Measurements from ENCODE around the gene TCHH.
"Not testable (repeated sequence)": the region's sequence is repeated elsewhere in the genome, so short reads cannot be mapped to it uniquely, and the experiment has no call there.

Gene TCHH

DNA sequence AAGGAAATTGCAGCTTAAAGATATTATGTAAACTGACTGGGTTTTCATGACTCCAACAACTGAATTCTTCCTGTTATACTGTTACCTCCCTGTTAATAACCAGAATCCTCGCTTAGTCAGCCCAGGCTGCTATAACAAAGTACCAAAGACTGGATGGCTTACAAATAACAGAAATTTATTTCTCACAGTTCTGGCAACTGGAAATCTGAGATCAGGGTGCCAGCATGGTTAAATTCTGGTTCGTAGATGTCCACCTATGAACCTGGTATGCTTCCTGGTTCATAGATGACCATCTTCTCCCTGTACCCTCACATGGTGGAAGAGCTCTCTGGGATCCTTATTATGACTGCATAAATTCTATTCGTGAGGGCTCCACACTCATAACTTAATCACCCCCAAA, 18.3 kb downstream of the TCHH start (continued):
- TF ChIP-seq, protein P1, sequence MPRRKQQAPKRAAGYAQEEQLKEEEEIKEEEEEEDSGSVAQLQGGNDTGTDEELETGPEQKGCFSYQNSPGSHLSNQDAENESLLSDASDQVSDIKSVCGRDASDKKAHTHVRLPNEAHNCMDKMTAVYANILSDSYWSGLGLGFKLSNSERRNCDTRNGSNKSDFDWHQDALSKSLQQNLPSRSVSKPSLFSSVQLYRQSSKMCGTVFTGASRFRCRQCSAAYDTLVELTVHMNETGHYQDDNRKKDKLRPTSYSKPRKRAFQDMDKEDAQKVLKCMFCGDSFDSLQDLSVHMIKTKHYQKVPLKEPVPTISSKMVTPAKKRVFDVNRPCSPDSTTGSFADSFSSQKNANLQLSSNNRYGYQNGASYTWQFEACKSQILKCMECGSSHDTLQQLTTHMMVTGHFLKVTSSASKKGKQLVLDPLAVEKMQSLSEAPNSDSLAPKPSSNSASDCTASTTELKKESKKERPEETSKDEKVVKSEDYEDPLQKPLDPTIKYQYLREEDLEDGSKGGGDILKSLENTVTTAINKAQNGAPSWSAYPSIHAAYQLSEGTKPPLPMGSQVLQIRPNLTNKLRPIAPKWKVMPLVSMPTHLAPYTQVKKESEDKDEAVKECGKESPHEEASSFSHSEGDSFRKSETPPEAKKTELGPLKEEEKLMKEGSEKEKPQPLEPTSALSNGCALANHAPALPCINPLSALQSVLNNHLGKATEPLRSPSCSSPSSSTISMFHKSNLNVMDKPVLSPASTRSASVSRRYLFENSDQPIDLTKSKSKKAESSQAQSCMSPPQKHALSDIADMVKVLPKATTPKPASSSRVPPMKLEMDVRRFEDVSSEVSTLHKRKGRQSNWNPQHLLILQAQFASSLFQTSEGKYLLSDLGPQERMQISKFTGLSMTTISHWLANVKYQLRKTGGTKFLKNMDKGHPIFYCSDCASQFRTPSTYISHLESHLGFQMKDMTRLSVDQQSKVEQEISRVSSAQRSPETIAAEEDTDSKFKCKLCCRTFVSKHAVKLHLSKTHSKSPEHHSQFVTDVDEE (CRISPR knock-in tag; IDR thresholded peaks at IDR 0.05) = no peak
- TF ChIP-seq GLIS3 (CRISPR knock-in tag; IDR thresholded peaks at IDR 0.05) = no peak
- TF ChIP-seq ZFP30 (CRISPR knock-in tag; IDR thresholded peaks at IDR 0.05) = no peak
- TF ChIP-seq ESRRG (CRISPR knock-in tag; IDR thresholded peaks at IDR 0.05) = no peak
- no peak for TF ChIP-seq ARNTL (CRISPR knock-in tag; IDR thresholded peaks at IDR 0.05; ENCODE audit: borderline replicate concordance, low read depth)
- no peak for TF ChIP-seq RARB (CRISPR knock-in tag; IDR thresholded peaks at IDR 0.05)
- no peak for TF ChIP-seq ZC3H10 (CRISPR knock-in tag; IDR thresholded peaks at IDR 0.05)

DNA sequence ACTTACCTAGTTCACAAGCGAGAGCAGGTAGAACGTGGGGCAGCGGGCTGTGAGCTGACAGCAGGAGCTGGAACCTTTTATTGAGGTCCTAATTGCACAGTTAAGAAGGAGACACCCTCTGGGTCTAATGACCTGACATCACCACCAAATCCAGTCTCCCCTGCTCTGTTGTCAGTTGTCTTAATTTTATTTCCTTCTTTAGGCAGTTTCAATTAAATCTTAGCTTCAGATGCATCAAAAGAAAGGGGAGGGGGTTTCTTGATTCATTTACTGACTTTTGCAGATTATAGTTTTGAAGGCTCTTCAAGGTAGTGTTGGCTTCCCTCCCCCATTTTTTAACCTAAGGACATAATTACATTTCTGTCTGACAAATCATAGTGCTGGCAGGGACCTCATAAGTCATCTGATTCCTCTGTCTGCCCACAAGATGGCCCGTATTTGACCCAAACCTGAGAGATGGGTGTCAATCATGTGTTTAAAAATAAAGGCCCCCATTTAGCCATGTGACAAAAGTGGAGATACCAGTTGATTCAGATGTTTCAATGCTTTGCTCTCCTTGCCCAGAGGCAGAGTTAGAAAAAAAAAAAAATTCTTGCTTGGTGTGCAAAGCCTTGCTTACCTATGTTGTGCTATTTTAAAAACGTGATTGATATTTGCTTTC, 26.1 kb downstream of the TCHH start, which contains the start of gene TCHHL1:
TSS of gene TCHHL1 (minus strand) at position 51 of the 661 bp plus-strand sequence. CDS start 921 bp downstream, outside the sequence.
- TF ChIP-seq SNAI2 (CRISPR knock-in tag; IDR thresholded peaks at IDR 0.05) (no peak), ZFP30 (CRISPR knock-in tag; IDR thresholded peaks at IDR 0.05) (no peak), ZFP3 (CRISPR knock-in tag; IDR thresholded peaks at IDR 0.05) (no peak), ZNF565 (CRISPR knock-in tag; conservative IDR thresholded peaks at IDR 0.05; ENCODE audit: low read depth) (no peak), GLIS3 (CRISPR knock-in tag; IDR thresholded peaks at IDR 0.05) (no peak), TCF4 (CRISPR knock-in tag; IDR thresholded peaks at IDR 0.05; ENCODE audit: borderline replicate concordance) (no peak)
- TF ChIP-seq, protein P2, sequence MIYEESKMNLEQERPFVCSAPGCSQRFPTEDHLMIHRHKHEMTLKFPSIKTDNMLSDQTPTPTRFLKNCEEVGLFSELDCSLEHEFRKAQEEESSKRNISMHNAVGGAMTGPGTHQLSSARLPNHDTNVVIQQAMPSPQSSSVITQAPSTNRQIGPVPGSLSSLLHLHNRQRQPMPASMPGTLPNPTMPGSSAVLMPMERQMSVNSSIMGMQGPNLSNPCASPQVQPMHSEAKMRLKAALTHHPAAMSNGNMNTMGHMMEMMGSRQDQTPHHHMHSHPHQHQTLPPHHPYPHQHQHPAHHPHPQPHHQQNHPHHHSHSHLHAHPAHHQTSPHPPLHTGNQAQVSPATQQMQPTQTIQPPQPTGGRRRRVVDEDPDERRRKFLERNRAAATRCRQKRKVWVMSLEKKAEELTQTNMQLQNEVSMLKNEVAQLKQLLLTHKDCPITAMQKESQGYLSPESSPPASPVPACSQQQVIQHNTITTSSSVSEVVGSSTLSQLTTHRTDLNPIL (CRISPR knock-in tag; IDR thresholded peaks at IDR 0.05; ENCODE audit: low read depth) = no peak
- ATAC-seq = no peak

DNA sequence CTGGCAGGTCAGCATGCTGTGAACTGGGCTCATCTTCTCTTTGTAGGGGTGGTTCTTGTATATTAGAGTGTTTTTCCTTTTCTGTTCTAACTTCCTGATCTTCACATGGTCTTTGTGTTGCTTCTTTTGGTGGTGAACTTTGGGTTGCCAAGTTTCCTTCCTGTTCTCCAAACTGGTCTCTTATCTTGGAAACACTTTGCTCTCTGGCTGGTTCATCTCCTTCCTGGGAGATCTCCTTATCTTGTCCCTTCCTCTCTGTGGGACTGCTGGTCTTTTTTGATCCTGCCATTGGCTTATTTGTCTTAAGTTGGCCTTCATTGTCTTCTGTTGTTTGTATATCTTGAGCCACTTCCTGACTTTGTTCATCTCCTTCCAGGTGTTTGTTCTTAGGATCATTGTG, 28.5 kb downstream of the TCHH start:
- TF ChIP-seq ZNF8 (CRISPR knock-in tag; IDR thresholded peaks at IDR 0.05) (no peak), ZFP3 (CRISPR knock-in tag; IDR thresholded peaks at IDR 0.05) (no peak), OSR1 (CRISPR knock-in tag; IDR thresholded peaks at IDR 0.05) (no peak), ARNTL (CRISPR knock-in tag; IDR thresholded peaks at IDR 0.05; ENCODE audit: borderline replicate concordance, low read depth) (no peak)
- TF ChIP-seq, protein P3, sequence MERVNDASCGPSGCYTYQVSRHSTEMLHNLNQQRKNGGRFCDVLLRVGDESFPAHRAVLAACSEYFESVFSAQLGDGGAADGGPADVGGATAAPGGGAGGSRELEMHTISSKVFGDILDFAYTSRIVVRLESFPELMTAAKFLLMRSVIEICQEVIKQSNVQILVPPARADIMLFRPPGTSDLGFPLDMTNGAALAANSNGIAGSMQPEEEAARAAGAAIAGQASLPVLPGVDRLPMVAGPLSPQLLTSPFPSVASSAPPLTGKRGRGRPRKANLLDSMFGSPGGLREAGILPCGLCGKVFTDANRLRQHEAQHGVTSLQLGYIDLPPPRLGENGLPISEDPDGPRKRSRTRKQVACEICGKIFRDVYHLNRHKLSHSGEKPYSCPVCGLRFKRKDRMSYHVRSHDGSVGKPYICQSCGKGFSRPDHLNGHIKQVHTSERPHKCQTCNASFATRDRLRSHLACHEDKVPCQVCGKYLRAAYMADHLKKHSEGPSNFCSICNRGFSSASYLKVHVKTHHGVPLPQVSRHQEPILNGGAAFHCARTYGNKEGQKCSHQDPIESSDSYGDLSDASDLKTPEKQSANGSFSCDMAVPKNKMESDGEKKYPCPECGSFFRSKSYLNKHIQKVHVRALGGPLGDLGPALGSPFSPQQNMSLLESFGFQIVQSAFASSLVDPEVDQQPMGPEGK (CRISPR knock-in tag; IDR thresholded peaks at IDR 0.05; ENCODE audit: borderline replicate concordance) = no peak
- TF ChIP-seq, protein P4, sequence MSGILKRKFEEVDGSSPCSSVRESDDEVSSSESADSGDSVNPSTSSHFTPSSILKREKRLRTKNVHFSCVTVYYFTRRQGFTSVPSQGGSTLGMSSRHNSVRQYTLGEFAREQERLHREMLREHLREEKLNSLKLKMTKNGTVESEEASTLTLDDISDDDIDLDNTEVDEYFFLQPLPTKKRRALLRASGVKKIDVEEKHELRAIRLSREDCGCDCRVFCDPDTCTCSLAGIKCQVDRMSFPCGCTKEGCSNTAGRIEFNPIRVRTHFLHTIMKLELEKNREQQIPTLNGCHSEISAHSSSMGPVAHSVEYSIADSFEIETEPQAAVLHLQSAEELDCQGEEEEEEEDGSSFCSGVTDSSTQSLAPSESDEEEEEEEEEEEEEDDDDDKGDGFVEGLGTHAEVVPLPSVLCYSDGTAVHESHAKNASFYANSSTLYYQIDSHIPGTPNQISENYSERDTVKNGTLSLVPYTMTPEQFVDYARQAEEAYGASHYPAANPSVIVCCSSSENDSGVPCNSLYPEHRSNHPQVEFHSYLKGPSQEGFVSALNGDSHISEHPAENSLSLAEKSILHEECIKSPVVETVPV (CRISPR knock-in tag; IDR thresholded peaks at IDR 0.05) = no peak
- TF ChIP-seq, protein P1 (CRISPR knock-in tag; IDR thresholded peaks at IDR 0.05) = no peak
- no peak for ATAC-seq

DNA sequence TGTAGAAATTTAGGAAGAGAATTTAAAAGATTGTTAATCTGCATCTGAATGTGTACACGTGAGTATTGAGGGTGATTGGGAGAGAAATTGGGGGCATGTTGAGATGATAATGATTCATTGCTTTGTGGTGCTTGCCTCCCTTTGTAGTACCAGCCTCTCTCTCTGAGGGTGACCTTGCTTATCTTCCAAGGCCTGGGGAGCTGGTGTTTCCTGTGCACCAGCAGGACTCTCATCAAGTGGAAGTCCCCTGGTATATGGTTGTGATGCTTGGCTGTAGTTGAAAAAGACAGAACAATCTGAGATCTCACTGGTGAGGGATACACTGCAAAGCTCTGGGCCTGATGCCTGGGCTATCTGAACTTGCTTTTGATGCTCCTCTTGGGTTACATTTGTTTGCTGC, 30.4 kb downstream of the TCHH start:
- no peak for ATAC-seq
- TF ChIP-seq, protein P2 (CRISPR knock-in tag; IDR thresholded peaks at IDR 0.05; ENCODE audit: low read depth) = no peak
- TF ChIP-seq GLIS3 (CRISPR knock-in tag; IDR thresholded peaks at IDR 0.05) (no peak), ZFP3 (CRISPR knock-in tag; IDR thresholded peaks at IDR 0.05) (no peak), ZNF8 (CRISPR knock-in tag; IDR thresholded peaks at IDR 0.05) (no peak), PPARA (CRISPR knock-in tag; IDR thresholded peaks at IDR 0.05; ENCODE audit: borderline replicate concordance) (no peak)

DNA sequence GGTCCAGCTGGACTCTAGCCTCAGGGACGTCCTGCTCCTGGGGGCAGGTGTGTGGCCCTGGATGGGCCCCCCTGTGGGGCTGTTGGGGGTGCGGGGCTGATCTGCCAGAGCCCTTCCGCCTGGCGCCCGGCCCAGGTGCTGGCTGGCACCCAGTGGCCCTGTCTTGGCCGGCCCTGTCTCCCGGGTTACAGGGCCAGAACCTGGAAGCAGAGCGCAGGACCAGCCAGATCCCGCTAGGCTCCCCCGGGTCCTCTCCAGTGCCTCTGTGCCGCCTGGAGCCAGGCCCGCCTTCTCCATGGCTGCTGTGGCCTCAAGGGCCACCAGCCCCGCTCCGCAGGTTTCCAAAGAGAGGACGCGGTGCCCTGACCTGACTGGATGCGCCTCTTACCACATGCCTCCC, 34.2 kb downstream of the TCHH start:
- not testable (repeated sequence) for ATAC-seq

DNA sequence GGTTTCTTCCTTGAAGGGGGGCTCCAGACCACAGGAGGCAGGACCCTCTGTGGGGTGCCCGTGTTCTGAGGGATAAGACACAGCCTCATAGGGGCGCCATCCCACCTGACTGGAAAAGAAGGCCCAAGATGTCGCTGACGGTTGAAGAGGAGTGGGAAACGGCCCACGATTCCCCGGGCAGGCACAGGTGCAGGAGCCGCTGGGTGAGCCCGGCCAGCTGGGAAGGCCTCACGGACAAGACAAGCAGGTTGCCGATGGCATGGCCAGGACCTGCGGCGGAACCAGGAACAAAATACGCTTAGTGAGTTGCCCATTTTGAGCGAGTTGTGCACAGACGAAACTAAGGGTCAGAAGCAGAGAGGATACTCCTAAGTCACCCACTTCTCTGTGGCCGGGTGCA, 34.8 kb downstream of the TCHH start:
- ATAC-seq = not testable (repeated sequence)

Measured in SK-N-SH treated with all-trans-retinoic acid at 6 μM for 48 hours (cell line).